GM19240 (cell line): ENCODE measurements around the gene FYB2.
A peak's percentile ranks its signal among the peaks of the same experiment; 100 is the strongest.

Experiments
- DNase-seq: peaks from one replicate; pipeline ENCODE4 v3.0.0; 2011; ENCODE audit warnings: low spot score; ENCODE audit not compliant: insufficient read length

The FYB2 gene

DNA sequence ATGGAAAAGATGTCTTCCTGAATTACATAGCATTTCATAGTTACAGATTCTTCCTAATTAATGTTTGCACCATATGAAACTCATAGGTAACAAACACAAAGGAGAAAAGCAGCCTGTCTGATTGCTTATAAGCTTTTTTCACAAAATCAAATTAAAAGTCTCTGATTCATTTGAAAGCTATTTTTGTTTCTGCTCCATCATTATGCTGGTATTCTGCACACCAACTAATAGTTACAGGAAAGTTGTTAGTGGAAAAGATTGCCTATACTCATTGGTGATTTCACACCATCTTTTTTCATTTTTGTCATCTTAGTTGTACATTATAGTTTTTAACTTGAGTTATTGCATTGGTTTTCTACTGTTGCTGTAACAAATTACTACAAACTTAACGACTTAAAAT, 104.0 kb downstream of the FYB2 start:
- DNase-seq, result no peak

DNA sequence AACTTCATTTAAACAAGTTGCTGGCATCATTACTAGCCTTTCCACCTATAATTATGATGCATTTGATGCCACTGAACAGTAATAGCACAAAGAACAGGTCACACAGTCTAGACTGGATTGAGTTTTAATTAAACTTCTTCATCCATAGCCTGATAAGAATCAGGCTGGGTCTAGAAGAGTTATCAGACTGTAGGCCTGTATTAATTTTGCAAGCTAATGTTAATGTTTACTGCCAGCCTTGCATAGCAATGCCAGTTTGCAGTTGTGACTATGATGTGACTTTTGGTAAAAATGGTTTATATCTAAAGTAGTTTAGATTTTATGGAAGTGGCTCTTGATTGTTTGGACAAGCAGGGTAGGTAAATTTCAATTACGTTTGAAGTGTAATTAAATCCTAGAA, 106.1 kb downstream of the FYB2 start:
- no peak for DNase-seq

DNA sequence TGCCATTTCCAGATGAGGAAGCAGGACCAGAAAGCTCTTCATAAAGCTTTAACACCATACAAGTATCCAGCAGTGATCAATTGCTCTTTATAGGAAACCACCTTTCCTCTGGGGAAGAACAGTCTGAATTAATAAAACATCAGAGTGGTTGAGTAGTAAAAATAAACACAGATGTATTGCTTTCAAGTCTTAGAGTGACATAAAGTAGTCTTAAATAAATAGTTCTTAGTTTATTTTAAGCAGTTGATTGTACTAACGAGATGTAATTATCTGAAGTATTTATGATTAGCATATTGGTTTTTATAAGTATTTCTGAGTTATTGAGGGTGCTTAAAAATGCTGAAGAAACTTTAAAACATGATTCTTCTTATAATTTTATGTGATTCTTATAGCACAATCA, 107.1 kb downstream of the FYB2 start:
- DNase-seq, result no peak

- no peak for DNase-seq
Measured at GRCh38 chr1:56710646-56711045, 108.6 kb downstream of the FYB2 start.

GRCh38 chr1:56709995-56710394, 109.2 kb downstream of the FYB2 start:
- no peak for DNase-seq

GRCh38 chr1:56709269-56709880, 109.8 kb downstream of the FYB2 start:
- peak; percentile 3 for DNase-seq

GRCh38 chr1:56707379-56707778, 111.8 kb downstream of the FYB2 start:
- no peak for DNase-seq

DNA sequence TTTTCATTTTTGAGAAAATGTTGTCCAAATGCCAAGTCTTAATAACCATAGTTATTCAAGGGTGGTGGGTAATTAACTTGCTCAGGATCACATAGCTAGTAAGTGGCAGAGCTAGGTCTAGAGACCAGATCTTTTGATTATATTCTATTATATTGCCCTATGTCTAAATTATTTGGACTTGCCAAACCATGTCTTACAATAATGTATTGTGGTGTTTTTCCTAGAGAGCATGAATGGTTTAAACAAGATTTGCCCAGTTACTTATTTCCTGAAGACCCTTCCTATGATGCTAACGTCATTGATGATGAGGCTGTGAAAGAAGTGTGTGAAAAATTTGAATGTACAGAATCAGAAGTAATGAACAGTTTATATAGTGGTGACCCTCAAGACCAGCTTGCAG, 115.5 kb downstream of the FYB2 start:
- DNase-seq, result no peak

DNA sequence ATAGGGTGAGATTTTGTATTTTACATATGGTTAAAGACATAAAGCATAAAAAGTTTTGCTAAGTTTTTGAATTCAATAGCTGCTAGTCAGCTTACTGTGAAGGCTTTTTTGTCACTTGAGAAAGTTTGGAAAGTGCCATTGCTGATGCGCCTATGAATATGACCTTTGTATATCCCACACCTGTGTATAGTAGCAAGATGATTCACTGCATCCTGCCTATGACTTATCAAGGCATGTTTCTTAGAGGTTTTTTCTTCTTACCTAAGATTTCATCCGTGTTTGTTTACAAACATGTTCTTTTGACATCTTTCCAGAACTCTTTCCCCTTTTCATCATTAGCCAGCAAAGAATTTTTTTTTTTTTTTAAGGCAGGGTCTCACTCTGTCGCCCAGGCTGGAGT, 122.5 kb downstream of the FYB2 start:
- no peak for DNase-seq

DNA sequence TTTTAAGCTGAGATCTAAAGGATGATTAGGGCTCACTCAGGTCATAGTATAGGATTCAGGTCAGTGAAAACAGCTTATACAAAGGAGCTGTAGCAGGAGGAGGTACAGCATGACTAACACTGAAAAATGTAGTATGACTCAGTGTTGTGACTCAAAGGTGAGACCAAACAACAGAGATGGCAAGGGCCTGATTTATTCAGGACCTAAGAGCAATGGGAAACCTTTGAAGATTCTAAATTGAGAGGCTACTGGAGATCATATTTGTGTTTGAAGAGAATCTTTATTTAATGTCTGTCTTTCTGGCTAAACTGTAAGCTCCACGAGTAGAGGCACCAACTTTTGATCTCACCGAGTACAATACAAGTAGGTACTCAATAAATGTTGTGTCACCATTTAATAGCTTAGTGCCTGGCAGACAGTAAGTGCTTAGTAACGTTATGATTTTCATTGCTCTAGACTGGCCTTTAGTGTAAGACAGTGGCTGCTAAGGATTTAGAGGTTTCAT, 130.6 kb downstream of the FYB2 start:
- no peak for DNase-seq

DNA sequence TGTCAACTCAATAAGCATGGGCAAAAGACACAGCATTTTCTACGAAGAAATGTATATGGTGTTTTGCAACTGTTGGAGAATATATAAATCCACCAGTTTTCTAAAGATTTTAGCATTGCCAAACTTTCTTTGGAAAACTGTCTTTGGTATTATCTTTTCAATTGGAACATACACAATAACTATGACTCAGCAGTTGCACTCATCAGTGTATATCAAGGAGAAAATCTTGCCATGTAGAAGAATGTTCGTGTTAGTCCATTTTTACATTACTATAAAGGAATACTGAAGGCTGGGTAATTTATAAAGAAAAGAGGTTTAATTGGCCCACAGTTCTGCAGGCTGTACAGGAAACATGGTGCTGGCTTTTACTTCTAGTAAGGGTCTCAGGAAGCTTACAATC, 133.0 kb downstream of the FYB2 start:
- no peak for DNase-seq

GRCh38 chr1:56683569-56683968, 135.6 kb downstream of the FYB2 start:
- DNase-seq, result no peak

- DNase-seq, result no peak
Measured at GRCh38 chr1:56676571-56677035, 142.6 kb downstream of the FYB2 start.

DNA sequence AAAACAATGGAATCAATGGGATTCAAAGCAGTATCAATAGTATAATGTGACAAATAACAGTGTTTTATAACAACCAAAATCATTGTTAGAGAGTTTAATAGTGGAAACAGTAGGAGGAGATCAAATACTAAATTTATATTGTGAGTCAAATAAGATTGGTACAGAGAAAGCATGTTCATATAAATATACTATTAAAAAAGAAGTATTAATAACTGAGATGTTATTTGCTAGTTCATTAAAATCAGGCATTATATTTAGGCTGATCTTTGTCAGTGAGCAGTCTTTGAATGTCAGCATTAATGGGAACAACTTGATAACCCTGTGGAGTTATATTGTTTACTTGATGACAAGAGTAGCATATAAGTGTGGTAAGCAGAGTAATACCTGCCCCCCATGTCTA, 143.4 kb downstream of the FYB2 start:
- DNase-seq, result no peak

- DNase-seq, result no peak
Measured at GRCh38 chr1:56672579-56672978, 146.6 kb downstream of the FYB2 start.

GRCh38 chr1:56671542-56671941, 147.7 kb downstream of the FYB2 start:
- DNase-seq, result no peak

- DNase-seq, result no peak
Measured at GRCh38 chr1:56671085-56671484, 148.1 kb downstream of the FYB2 start.

- no peak for DNase-seq
Measured at GRCh38 chr1:56670350-56670749, 148.9 kb downstream of the FYB2 start.
